Fibroblast of lung (primary cell): ENCODE measurements around the gene MRTO4. TPM values are rescaled to one million over a fixed set of nuclear protein-coding genes. Genes with fewer than 3 reads are reported as not detected.

ENCODE experiments used
- DNase-seq, 2 donors: peaks; one replicate each; pipeline versions ENCODE4 v3.0.0 to v3.0.0-alpha.2; 2010; ENCODE audit warnings: low read depth in 2 of 2
- H2AFZ ChIP-seq: 2 replicates; pipeline ENCODE4 v1.5.1; 2012; ENCODE audit warnings: low read length, control low read depth, inconsistent platforms
- H3K27ac ChIP-seq: 2 replicates; pipeline ENCODE4 v1.5.1; 2011; ENCODE audit warnings: low read length, control low read depth; ENCODE audit not compliant: insufficient read depth
- H3K27me3 ChIP-seq: 2 replicates; pipeline ENCODE4 v1.5.1; 2011; ENCODE audit warnings: mild to moderate bottlenecking, low read length; ENCODE audit not compliant: control insufficient read depth, insufficient read depth
- H3K36me3 ChIP-seq: 2 replicates; pipeline ENCODE4 v1.5.1; 2011; ENCODE audit warnings: low read length; ENCODE audit not compliant: control insufficient read depth, insufficient read depth
- H3K4me1 ChIP-seq: 2 replicates; pipeline ENCODE4 v1.5.1; 2011; ENCODE audit warnings: low read length; ENCODE audit not compliant: control insufficient read depth, insufficient read depth; ENCODE audit errors: extremely low read depth
- H3K4me2 ChIP-seq: 2 replicates; pipeline ENCODE4 v1.5.1; 2011; ENCODE audit warnings: low read length, control low read depth; ENCODE audit not compliant: insufficient read depth; ENCODE audit errors: extremely low read depth
- H3K4me3 ChIP-seq, 4 experiments: fragments of 200-600 bp in 1 of 4; sonication (generic) in 1 of 4; replicated peaks in 1 of 4; 2 replicates each; pipeline ENCODE4 v1.5.1; 2011 to 2016; ENCODE audit warnings: low read length in 4 of 4, low read depth in 3 of 4, mild to moderate bottlenecking in 3 of 4, control low read depth in 2 of 4, inconsistent platforms in 1 of 4, mixed read lengths in 1 of 4; ENCODE audit not compliant: insufficient read depth in 1 of 4; ENCODE audit errors: control extremely low read depth in 1 of 4
- H3K79me2 ChIP-seq: 2 replicates; pipeline ENCODE4 v1.5.1; 2012; ENCODE audit warnings: mild to moderate bottlenecking, low read length, inconsistent platforms; ENCODE audit not compliant: control insufficient read depth, insufficient read depth
- H3K9ac ChIP-seq: 2 replicates; pipeline ENCODE4 v1.5.1; 2011; ENCODE audit warnings: mild to moderate bottlenecking, low read length, control low read depth; ENCODE audit not compliant: insufficient read depth
- H3K9me3 ChIP-seq: 2 replicates; pipeline ENCODE4 v1.5.1; 2012; ENCODE audit warnings: low read depth, low read length; ENCODE audit not compliant: control insufficient read depth, insufficient read depth
- H4K20me1 ChIP-seq: 2 replicates; pipeline ENCODE4 v1.5.1; 2011; ENCODE audit warnings: low read length; ENCODE audit not compliant: control insufficient read depth, insufficient read depth; ENCODE audit errors: extremely low read depth
- EZH2 ChIP-seq: IDR thresholded peaks from 2 replicates; pipeline ENCODE4 v1.5.1; 2012; ENCODE audit warnings: low read length, control low read depth, mild to moderate bottlenecking; ENCODE audit errors: missing control alignments
- polyA plus RNA-seq, 2 donors: library from polyadenylated mRNA; depleted of rRNA in 1 of 2; stranded (reverse) in 1 of 2; unstranded in 1 of 2; fragments of >200 nt; gene quantifications; 2 replicates each; pipeline ENCODE4 v1.2.1, GENCODE V29; 2011 to 2012; ENCODE audit warnings: missing spikeins in 1 of 2
- total RNA-seq: library from RNA; depleted of rRNA; stranded (reverse); fragments of >200 nt; gene quantifications from 2 replicates; pipeline ENCODE4 v1.2.1, GENCODE V29; 2014
- TF ChIP-seq, protein P1 (sequence below), 2 donors: IDR thresholded peaks in 1 of 2; conservative IDR thresholded peaks in 1 of 2; 1 replicate in 1 of 2; 2 replicates in 1 of 2; pipeline ENCODE4 v1.5.1; 2011 to 2012; ENCODE audit warnings: low read length in 2 of 2, control low read depth in 1 of 2, inconsistent platforms in 1 of 2, low read depth in 1 of 2, mild to moderate bottlenecking in 1 of 2

Gene MRTO4
- total and polyA plus RNA-seq, 2 donors (not counting 1 experiment from before 2014, with no cell fraction given): 12.6 to 28.6 TPM

DNA sequence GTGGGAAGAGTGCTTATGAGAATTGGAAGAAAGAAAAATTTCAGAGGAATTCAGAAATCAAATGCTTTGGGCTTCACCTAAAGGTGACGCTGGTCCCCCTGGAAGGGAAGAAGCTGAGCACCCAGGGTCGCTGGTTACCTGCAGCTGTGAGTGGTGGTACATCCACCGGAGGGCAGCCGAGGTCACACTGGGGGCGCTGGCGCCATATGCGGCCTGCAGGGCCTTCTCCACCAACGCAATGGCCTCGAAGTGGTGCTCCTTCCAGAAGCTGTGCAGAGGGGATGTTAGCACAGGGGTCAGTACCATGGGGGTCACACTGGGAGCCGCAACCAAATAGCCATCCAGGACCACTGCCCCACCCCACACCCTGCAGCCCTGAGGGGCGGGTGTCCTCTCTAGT lies 54.3 kb downstream of the MRTO4 start:
- no peak overlapping the region for H3K9ac ChIP-seq
- peaks cover 11% of the 10 kb centered on the region for H3K79me2 ChIP-seq
- H3K4me3 ChIP-seq: no peak overlapping the region
- H3K27ac ChIP-seq: no peak overlapping the region
- H4K20me1 ChIP-seq: no peaks in the 10 kb centered on the region
- no peaks in the 10 kb centered on the region for H3K9me3 ChIP-seq
- peaks cover 8% of the 10 kb centered on the region for H3K4me1 ChIP-seq
- TF ChIP-seq EZH2: no peak
- TF ChIP-seq, protein P1, sequence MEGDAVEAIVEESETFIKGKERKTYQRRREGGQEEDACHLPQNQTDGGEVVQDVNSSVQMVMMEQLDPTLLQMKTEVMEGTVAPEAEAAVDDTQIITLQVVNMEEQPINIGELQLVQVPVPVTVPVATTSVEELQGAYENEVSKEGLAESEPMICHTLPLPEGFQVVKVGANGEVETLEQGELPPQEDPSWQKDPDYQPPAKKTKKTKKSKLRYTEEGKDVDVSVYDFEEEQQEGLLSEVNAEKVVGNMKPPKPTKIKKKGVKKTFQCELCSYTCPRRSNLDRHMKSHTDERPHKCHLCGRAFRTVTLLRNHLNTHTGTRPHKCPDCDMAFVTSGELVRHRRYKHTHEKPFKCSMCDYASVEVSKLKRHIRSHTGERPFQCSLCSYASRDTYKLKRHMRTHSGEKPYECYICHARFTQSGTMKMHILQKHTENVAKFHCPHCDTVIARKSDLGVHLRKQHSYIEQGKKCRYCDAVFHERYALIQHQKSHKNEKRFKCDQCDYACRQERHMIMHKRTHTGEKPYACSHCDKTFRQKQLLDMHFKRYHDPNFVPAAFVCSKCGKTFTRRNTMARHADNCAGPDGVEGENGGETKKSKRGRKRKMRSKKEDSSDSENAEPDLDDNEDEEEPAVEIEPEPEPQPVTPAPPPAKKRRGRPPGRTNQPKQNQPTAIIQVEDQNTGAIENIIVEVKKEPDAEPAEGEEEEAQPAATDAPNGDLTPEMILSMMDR (conservative IDR thresholded peaks at IDR 0.05 in 1 of 2, IDR thresholded peaks at IDR 0.05 in 1 of 2; ENCODE audit: low read depth in 1 of 2, low read length in 2 of 2): no peak
- DNase-seq: no peak
- no peak overlapping the region for H3K4me2 ChIP-seq
- no peak overlapping the region for H2AFZ ChIP-seq
- no peaks in the 10 kb centered on the region for H3K27me3 ChIP-seq
- H3K36me3 ChIP-seq: peaks cover 11% of the 10 kb centered on the region

DNA sequence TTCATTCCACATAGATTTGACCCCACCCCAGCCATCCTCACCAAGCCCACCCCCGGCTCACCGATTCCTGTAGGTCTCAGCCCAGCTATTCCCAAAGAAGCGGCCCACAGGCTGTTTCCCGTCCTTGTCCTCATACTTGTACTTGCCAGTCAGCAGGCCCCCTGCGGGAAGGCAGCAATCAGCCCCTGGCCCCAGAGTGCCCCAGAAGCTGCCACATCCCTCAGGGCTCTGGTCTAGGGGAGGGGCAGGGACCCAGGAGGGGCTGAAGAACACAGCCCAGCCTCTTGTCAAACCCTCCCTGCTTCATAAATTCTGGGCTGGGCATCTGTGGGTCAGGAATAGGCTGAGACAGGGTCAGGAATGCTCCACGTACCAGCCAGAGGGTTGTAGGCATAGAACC lies 55.3 kb downstream of the MRTO4 start:
- no peak overlapping the region for H3K27ac ChIP-seq
- no peak overlapping the region for H3K4me3 ChIP-seq
- H3K4me2 ChIP-seq: no peak overlapping the region
- H3K79me2 ChIP-seq: peaks cover 19% of the 10 kb centered on the region
- no peak for DNase-seq
- H4K20me1 ChIP-seq: no peaks in the 10 kb centered on the region
- no peak overlapping the region for H2AFZ ChIP-seq
- H3K27me3 ChIP-seq: no peaks in the 10 kb centered on the region
- TF ChIP-seq, protein P1 (conservative IDR thresholded peaks at IDR 0.05 in 1 of 2, IDR thresholded peaks at IDR 0.05 in 1 of 2; ENCODE audit: low read depth in 1 of 2, low read length in 2 of 2): no peak
- TF ChIP-seq EZH2: no peak
- peaks cover 11% of the 10 kb centered on the region for H3K36me3 ChIP-seq
- H3K9me3 ChIP-seq: no peaks in the 10 kb centered on the region
- H3K4me1 ChIP-seq: peaks cover 10% of the 10 kb centered on the region
- H3K9ac ChIP-seq: no peak overlapping the region

DNA sequence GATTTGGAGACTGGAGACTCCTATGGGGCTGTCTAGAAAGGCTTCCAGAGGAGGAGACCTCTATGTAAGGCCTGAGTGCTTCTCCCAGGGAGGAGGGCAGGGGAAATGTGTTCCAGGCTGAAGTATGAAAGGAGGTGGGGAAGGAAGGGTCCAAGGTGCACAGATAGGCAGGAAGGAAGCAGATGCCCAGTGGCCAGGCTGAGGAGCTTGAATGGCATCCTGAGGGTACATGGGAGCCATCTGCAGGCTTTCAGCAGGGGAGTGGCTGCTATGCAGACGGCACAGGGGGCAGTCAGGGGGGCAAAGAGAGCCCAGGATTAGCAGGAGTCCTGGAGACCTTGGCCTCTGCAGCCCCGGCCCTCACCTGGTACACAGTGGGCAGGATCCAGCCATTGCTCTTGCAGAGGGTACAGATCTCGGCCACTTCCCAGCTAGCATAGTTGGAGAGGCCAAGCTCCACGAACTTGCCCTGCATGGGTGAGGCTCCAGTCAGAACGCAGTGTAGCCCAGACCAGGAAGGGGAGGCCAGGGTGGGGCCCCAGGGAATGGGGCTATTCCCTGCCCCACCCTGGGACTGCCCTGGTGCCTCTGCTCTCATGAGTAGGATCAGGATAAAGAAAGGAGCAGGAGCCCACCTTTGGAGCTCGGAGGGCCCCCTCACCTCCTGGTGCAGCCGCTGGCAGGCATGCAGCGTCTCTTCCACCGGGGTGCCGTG lies 56.3 kb downstream of the MRTO4 start:
- DNase-seq: no peak
- H3K4me1 ChIP-seq: peaks cover 15% of the 10 kb centered on the region
- peaks cover 9% of the 10 kb centered on the region for H3K36me3 ChIP-seq
- H3K4me3 ChIP-seq: no peak overlapping the region
- peaks cover 23% of the 10 kb centered on the region for H3K79me2 ChIP-seq
- no peak for TF ChIP-seq EZH2
- TF ChIP-seq, protein P1 (conservative IDR thresholded peaks at IDR 0.05 in 1 of 2, IDR thresholded peaks at IDR 0.05 in 1 of 2; ENCODE audit: low read depth in 1 of 2, low read length in 2 of 2): no peak
- H3K9me3 ChIP-seq: no peaks in the 10 kb centered on the region
- H2AFZ ChIP-seq: no peak overlapping the region
- H3K9ac ChIP-seq: no peak overlapping the region
- H4K20me1 ChIP-seq: no peaks in the 10 kb centered on the region
- H3K27ac ChIP-seq: no peak overlapping the region
- no peaks in the 10 kb centered on the region for H3K27me3 ChIP-seq
- H3K4me2 ChIP-seq: no peak overlapping the region
